Type B pancreatic cell (in vitro differentiated cells): ENCODE data around the gene UBE2K. TPM values are rescaled to one million over a fixed set of nuclear protein-coding genes. Genes with fewer than 3 reads are reported as not detected.
"Not testable (repeated sequence)": the region's sequence is repeated elsewhere in the genome, so short reads cannot be mapped to it uniquely, and the experiment has no call there.

Experiments used
- DNase-seq: peaks from one replicate; pipeline ENCODE4 v3.0.0; 2021; ENCODE audit warnings: mixed read lengths; ENCODE audit not compliant: unreplicated experiment; ENCODE audit errors: extremely low spot score
- H3K27ac Mint-ChIP-seq: 2 replicates; pipeline ENCODE4 v1.8.0; 2021; ENCODE audit warnings: mild to moderate bottlenecking, mixed read lengths
- H3K27me3 Mint-ChIP-seq: 2 replicates; pipeline ENCODE4 v1.8.0; 2021; ENCODE audit warnings: mixed read lengths
- H3K36me3 Mint-ChIP-seq: 2 replicates; pipeline ENCODE4 v1.8.0; 2021; ENCODE audit warnings: mixed read lengths
- H3K4me1 Mint-ChIP-seq: one replicate; pipeline ENCODE4 v1.8.0; 2021; ENCODE audit warnings: mixed read lengths; ENCODE audit not compliant: unreplicated experiment
- H3K4me3 Mint-ChIP-seq: 2 replicates; pipeline ENCODE4 v1.8.0; 2021; ENCODE audit warnings: mild to moderate bottlenecking, mixed read lengths
- H3K9me3 Mint-ChIP-seq: 2 replicates; pipeline ENCODE4 v1.8.0; 2021; ENCODE audit warnings: mixed read lengths
- total RNA-seq: library from RNA; stranded (reverse); gene quantifications from 2 replicates; pipeline ENCODE4 v1.2.1, GENCODE V29; 2021; ENCODE audit warnings: low replicate concordance
- TF ChIP-seq, protein P1 (sequence below): fragments of 200-600 bp; sonication (generic); conservative IDR thresholded peaks from 2 replicates; pipeline ENCODE4 v1.5.0; 2021; ENCODE audit warnings: antibody characterized with exemption, mild to moderate bottlenecking

The UBE2K gene
- total RNA-seq, 1 donor from 2014 or later: 87.7 TPM

DNA sequence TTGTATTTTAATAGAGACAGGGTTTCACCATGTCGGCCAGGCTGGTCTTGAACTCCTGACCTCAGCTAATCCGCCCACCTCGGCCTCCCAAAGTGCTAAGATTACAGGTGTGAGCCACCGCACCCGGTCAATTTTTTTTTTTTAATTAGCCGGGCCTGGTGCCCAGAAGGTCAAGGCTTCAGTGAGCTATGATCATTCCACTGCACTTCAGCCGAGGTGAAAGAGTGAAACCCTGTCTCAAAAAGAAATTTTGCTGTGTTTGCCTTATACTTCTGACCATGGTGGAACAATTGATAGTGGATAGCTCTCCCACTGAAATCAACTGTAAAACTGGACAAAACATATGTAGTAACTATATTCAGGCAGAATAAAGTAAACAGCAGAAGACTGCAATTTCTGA, 35.3 kb upstream of the UBE2K start:
- no peaks in the 10 kb centered on the region for H3K36me3 Mint-ChIP-seq
- no peak overlapping the region for H3K27ac Mint-ChIP-seq
- peaks cover 7% of the 10 kb centered on the region for H3K4me1 Mint-ChIP-seq
- no peaks in the 10 kb centered on the region for H3K27me3 Mint-ChIP-seq
- H3K4me3 Mint-ChIP-seq: no peak overlapping the region
- H3K9me3 Mint-ChIP-seq: no peaks in the 10 kb centered on the region
- no peak for DNase-seq
- TF ChIP-seq, protein P1, sequence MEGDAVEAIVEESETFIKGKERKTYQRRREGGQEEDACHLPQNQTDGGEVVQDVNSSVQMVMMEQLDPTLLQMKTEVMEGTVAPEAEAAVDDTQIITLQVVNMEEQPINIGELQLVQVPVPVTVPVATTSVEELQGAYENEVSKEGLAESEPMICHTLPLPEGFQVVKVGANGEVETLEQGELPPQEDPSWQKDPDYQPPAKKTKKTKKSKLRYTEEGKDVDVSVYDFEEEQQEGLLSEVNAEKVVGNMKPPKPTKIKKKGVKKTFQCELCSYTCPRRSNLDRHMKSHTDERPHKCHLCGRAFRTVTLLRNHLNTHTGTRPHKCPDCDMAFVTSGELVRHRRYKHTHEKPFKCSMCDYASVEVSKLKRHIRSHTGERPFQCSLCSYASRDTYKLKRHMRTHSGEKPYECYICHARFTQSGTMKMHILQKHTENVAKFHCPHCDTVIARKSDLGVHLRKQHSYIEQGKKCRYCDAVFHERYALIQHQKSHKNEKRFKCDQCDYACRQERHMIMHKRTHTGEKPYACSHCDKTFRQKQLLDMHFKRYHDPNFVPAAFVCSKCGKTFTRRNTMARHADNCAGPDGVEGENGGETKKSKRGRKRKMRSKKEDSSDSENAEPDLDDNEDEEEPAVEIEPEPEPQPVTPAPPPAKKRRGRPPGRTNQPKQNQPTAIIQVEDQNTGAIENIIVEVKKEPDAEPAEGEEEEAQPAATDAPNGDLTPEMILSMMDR: no peak

DNA sequence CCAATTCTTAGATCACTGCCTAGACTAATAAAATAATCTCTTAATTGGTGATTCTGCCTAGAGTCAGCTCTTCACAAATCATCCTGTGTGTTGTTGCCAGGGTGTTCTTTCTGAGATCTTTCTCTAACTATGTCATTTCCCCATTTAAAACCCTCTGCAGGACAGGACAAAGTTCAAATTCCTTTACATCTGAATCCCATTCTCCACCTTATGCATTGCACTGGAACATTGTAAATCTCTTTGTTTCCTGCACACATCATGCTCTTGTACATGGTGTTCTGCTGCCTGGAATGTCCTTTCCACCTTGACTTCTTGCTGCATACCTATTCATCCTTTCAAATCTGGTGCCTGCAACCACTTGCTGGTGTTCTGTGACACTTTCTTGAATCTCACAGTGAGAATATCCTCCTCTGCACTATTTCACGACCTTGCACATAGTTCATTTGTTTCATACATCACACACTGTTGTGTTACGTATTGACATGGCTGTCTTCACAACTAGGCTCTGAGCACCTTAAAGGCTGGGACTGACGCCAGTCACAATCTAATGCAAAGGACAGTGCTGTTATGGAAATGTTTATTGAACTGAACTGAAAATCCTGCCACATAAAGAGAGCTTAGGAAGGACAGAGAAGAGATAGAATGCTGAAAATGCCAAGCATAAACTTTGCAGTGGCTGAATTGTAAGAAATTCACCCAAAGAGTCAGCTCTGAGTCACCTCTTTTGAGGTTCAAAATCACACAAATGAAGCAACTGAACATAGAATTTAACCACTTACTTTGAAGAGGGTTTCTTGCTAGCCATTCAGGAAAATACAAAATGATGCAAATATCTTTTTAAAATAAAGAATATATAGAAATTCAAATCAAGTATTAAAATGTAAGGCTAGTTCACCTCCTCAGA, 32.9 kb upstream of the UBE2K start:
- H3K4me1 Mint-ChIP-seq: peaks cover 7% of the 10 kb centered on the region
- DNase-seq: no peak
- H3K27me3 Mint-ChIP-seq: no peaks in the 10 kb centered on the region
- TF ChIP-seq, protein P1: no peak
- H3K36me3 Mint-ChIP-seq: no peaks in the 10 kb centered on the region
- no peak overlapping the region for H3K27ac Mint-ChIP-seq
- no peaks in the 10 kb centered on the region for H3K9me3 Mint-ChIP-seq
- no peak overlapping the region for H3K4me3 Mint-ChIP-seq

DNA sequence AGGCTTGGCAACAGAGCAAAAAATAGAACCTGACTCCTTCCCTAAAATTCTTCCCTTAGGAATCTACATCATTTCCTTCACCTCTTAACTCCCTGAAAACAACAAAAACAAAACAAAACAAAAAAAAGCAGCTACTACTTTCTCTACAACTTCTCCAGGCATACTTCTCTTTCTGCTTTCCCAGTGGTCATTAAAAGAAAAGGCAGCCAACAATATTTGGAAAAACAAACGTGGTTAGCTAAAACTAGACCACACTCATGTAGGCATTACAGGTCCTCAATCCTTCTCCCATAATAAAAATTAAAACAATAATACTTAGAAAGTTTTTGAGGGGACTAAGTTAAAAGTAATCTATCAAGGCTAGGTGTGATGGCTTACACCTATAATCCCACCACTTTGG, 30.2 kb upstream of the UBE2K start:
- H3K4me3 Mint-ChIP-seq: no peak overlapping the region
- no peaks in the 10 kb centered on the region for H3K9me3 Mint-ChIP-seq
- H3K27ac Mint-ChIP-seq: no peak overlapping the region
- no peaks in the 10 kb centered on the region for H3K27me3 Mint-ChIP-seq
- no peaks in the 10 kb centered on the region for H3K36me3 Mint-ChIP-seq
- no peak for DNase-seq
- TF ChIP-seq, protein P1: no peak
- H3K4me1 Mint-ChIP-seq: peaks cover 7% of the 10 kb centered on the region

DNA sequence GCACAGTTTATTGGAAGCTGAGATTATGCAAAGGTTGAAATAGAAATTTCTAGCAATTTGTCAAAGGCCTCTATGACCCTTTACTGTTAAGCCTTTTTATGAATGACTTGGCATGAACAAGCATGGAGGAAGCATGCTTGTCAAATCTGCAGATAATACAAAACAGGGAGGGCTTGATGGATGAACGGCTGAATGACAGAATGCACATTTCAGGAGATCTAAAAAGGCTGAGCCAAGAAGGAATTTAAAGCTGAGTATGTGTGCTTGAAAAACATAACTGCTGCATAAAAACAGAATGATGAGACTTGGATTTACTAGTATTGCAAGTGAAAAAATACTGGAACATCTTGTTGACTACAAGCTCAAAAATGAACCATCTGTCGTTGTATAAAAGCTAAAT, 29.0 kb upstream of the UBE2K start:
- TF ChIP-seq, protein P1: no peak
- Mint-ChIP-seq H3K27ac (no peak overlapping the region), H3K4me1 (peaks cover 7% of the 10 kb centered on the region), H3K36me3 (no peaks in the 10 kb centered on the region), H3K9me3 (no peaks in the 10 kb centered on the region), H3K4me3 (no peak overlapping the region), H3K27me3 (no peaks in the 10 kb centered on the region)
- DNase-seq: no peak

DNA sequence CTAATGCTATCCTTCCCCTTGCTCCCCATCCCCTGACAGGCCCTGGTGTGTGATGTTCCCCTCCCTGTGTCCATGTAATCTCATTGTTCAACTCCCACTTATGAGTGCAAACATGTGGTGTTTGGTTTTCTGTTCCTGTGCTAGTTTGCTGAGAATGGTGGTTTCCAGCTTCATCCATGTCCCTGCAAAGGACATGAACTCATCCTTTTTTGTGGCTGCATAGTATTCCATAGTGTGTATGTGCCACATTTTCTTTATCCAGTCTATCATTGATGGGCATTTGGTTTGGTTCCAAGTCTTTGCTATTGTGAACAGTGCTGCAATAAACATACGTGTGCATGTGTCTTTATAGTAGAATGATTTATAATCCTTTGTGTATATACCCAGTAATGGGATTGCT, 27.6 kb upstream of the UBE2K start:
- DNase-seq, H3K27ac Mint-ChIP-seq, H3K36me3 Mint-ChIP-seq, H3K4me1 Mint-ChIP-seq, H3K9me3 Mint-ChIP-seq, H3K4me3 Mint-ChIP-seq, H3K27me3 Mint-ChIP-seq: not testable (repeated sequence)

DNA sequence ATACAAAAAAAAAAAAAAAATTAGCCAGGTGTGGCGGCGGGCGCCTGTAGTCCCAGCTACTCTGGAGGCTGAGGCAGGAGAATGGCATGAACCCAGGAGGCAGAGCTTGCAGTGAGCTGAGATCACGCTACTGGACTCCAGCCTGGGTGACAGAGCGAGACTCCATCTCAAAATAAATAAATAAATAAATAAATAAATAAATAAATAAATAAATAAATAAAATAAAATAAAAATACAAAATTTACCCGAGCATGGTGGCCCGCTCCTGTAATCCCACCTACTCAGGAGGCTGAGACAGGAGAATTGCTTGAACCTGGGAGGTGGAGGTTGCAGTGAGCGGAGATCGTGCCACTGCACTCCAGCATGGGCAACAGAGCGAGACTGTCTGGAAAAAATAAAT, 22.3 kb upstream of the UBE2K start:
- not testable (repeated sequence) for H3K36me3 Mint-ChIP-seq, DNase-seq, H3K4me1 Mint-ChIP-seq, H3K4me3 Mint-ChIP-seq, H3K9me3 Mint-ChIP-seq, H3K27me3 Mint-ChIP-seq, H3K27ac Mint-ChIP-seq

DNA sequence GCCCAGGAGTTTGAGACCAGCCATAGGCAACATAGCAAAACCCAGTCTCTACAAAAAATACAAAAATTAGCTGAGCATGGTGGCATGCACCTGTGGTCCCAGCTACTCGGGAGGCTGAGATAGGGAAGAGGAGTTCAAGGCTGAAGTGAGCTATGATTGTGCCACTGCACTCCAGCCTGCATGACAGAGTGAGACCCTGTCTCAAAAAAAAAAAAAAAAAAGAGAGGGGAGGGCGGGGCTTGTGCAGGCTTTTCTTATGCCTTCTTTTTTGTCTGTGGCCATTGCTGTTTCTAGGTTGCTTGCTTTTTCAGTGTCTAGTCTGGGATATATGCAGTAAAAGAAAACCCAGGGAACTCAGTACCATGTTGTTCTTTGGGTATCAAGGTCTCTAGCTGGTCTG, 16.9 kb upstream of the UBE2K start:
- not testable (repeated sequence) for H3K9me3 Mint-ChIP-seq, DNase-seq, H3K27me3 Mint-ChIP-seq, H3K36me3 Mint-ChIP-seq, H3K27ac Mint-ChIP-seq, H3K4me3 Mint-ChIP-seq, H3K4me1 Mint-ChIP-seq
